ENCODE measurements around the gene GGPS1.

The GGPS1 gene

GRCh38 chr1:235326719-235327558 is 1.4 kb upstream of the GGPS1 start:
- H3K4me3 ChIP-seq (replicated peaks; ENCODE audit: low read depth, low read length) = peak overlapping the region; percentile 97
- no peak for TF ChIP-seq CTCF (IDR thresholded peaks at IDR 0.05; ENCODE audit: low read depth, low read length, missing control alignments)
- no peak for DNase-seq (ENCODE audit: extremely low read depth, low read depth)

GRCh38 chr1:235327559-235328270 is 655 bp upstream of the GGPS1 start, which contains the start of gene ARID4B:
TSS of gene ARID4B (minus strand) at chr1:235328179. CDS start at chr1:235326919, 1,260 bp downstream.
- no peak for TF ChIP-seq CTCF (IDR thresholded peaks at IDR 0.05; ENCODE audit: low read depth, low read length, missing control alignments)
- no peak for DNase-seq (ENCODE audit: extremely low read depth, low read depth)
- H3K4me3 ChIP-seq (replicated peaks; ENCODE audit: low read depth, low read length) = peak within 1 kb of the TSS; percentile 97

- no peak for DNase-seq (ENCODE audit: extremely low read depth, low read depth)
- H3K4me3 ChIP-seq (replicated peaks; ENCODE audit: low read depth, low read length) = peak overlapping the region; percentile 97
- no peak for TF ChIP-seq CTCF (IDR thresholded peaks at IDR 0.05; ENCODE audit: low read depth, low read length, missing control alignments)
These were observed 951 bp downstream of the GGPS1 start for GRCh38 chr1:235329139-235329902.

- no peak for DNase-seq (ENCODE audit: extremely low read depth, low read depth)
- H3K4me3 ChIP-seq (replicated peaks; ENCODE audit: low read depth, low read length) = peak overlapping the region; percentile 97
- TF ChIP-seq CTCF (IDR thresholded peaks at IDR 0.05; ENCODE audit: low read depth, low read length, missing control alignments) = no peak
These were observed 2.5 kb downstream of the GGPS1 start for GRCh38 chr1:235330918-235331285.

GRCh38 chr1:235331401-235331800 is 3.0 kb downstream of the GGPS1 start:
- DNase-seq (ENCODE audit: extremely low read depth, low read depth) = no peak
- TF ChIP-seq CTCF (IDR thresholded peaks at IDR 0.05; ENCODE audit: low read depth, low read length, missing control alignments) = no peak
- no peak overlapping the region; the same call in 1 of the 2 replicates for H3K4me3 ChIP-seq (replicated peaks; ENCODE audit: low read depth, low read length)

GRCh38 chr1:235336903-235337302 is 8.5 kb downstream of the GGPS1 start:
- no peak overlapping the region for H3K4me3 ChIP-seq (replicated peaks; ENCODE audit: low read depth, low read length)
- DNase-seq (ENCODE audit: extremely low read depth, low read depth) = no peak
- no peak for TF ChIP-seq CTCF (IDR thresholded peaks at IDR 0.05; ENCODE audit: low read depth, low read length, missing control alignments)
